HG02852 (cell line): ENCODE data around the gene NCBP1.
A peak's percentile ranks its signal among the peaks of the same experiment; 100 is the strongest.
"Not testable (repeated sequence)": the region's sequence is repeated elsewhere in the genome, so short reads cannot be mapped to it uniquely, and the experiment has no call there.

Source experiments
- ATAC-seq: cut with Tn5 transposase; IDR thresholded peaks from one replicate; pipeline ENCODE4 v1.9.1; 2021; ENCODE audit warnings: mild to moderate bottlenecking, moderate library complexity; ENCODE audit not compliant: unreplicated experiment

Gene NCBP1

GRCh38 chr9:97632985-97633858 lies at the start of gene NCBP1, which contains the start of gene TSTD2:
Gene NCBP1, plus strand, starts transcription at chr9:97633821. Its CDS starts 61 bp downstream, at chr9:97633882.
Gene TSTD2, minus strand, starts transcription at chr9:97633368. Its CDS starts 5,806 bp downstream, at chr9:97627562.
- ATAC-seq, result peak; percentile 86

- ATAC-seq, result not testable (repeated sequence)
Measured at GRCh38 chr9:97584778-97585177, 48.8 kb upstream of the NCBP1 start.

- not testable (repeated sequence) for ATAC-seq
Measured at GRCh38 chr9:97586909-97587308, 46.7 kb upstream of the NCBP1 start.

- ATAC-seq, result no peak
Measured at GRCh38 chr9:97591535-97591934, 42.1 kb upstream of the NCBP1 start.

- ATAC-seq, result no peak
Measured at GRCh38 chr9:97592126-97592525, 41.5 kb upstream of the NCBP1 start.

GRCh38 chr9:97593960-97594359 lies 39.7 kb upstream of the NCBP1 start:
- ATAC-seq, result no peak

- no peak for ATAC-seq
Measured at GRCh38 chr9:97594381-97594921, 39.2 kb upstream of the NCBP1 start.

- no peak for ATAC-seq
Measured at GRCh38 chr9:97596906-97597305, 36.7 kb upstream of the NCBP1 start.

GRCh38 chr9:97598461-97599288 lies 34.9 kb upstream of the NCBP1 start:
- peak; percentile 85 for ATAC-seq

GRCh38 chr9:97599314-97599846 lies 34.2 kb upstream of the NCBP1 start:
- no peak for ATAC-seq

GRCh38 chr9:97600531-97601227 lies 32.9 kb upstream of the NCBP1 start:
- no peak for ATAC-seq

GRCh38 chr9:97601228-97601898 lies 32.3 kb upstream of the NCBP1 start:
- ATAC-seq, result no peak

- ATAC-seq, result no peak
Measured at GRCh38 chr9:97602430-97602829, 31.2 kb upstream of the NCBP1 start.

GRCh38 chr9:97604901-97605645 lies 28.5 kb upstream of the NCBP1 start:
- ATAC-seq, result no peak

- ATAC-seq, result no peak
Measured at GRCh38 chr9:97615439-97616072, 18.1 kb upstream of the NCBP1 start.

- no peak for ATAC-seq
Measured at GRCh38 chr9:97617939-97618416, 15.6 kb upstream of the NCBP1 start.

GRCh38 chr9:97620063-97620462 lies 13.6 kb upstream of the NCBP1 start:
- not testable (repeated sequence) for ATAC-seq

GRCh38 chr9:97622483-97622882 lies 11.1 kb upstream of the NCBP1 start:
- not testable (repeated sequence) for ATAC-seq

- ATAC-seq, result no peak
Measured at GRCh38 chr9:97623946-97624345, 9.7 kb upstream of the NCBP1 start.
